AG04449 (cell line): ENCODE results near the gene ACKR2.

ENCODE experiments used
- CTCF ChIA-PET: fragments of 350-600 bp; formaldehyde crosslinking; extraction: SDS; loops from one replicate; lab custom pipeline; 2021; ENCODE audit warnings: antibody characterized with exemption; lab: Yijun Ruan, JAX
- POLR2A ChIA-PET: fragments of 400-600, 350-600 bp; formaldehyde crosslinking; extraction: SDS; loops from one replicate; lab custom pipeline; 2020; ENCODE audit warnings: antibody characterized with exemption, inconsistent platforms; lab: Yijun Ruan, JAX
- DNase-seq: peaks from one replicate; pipeline ENCODE4 v3.0.0-alpha.2; 2010; ENCODE audit warnings: low read depth, low spot score
- H3K4me3 ChIP-seq: 2 replicates; pipeline ENCODE4 v1.5.1; 2011; ENCODE audit warnings: low read depth, mild to moderate bottlenecking, control low read depth, low read length
- TF ChIP-seq, protein P1 (sequence below): IDR thresholded peaks from one replicate; pipeline ENCODE4 v1.5.1; 2011; ENCODE audit warnings: mild to moderate bottlenecking, moderate library complexity, low read length, control low read depth, inconsistent platforms; ENCODE audit not compliant: insufficient read depth; ENCODE audit errors: missing control alignments

The ACKR2 gene

DNA sequence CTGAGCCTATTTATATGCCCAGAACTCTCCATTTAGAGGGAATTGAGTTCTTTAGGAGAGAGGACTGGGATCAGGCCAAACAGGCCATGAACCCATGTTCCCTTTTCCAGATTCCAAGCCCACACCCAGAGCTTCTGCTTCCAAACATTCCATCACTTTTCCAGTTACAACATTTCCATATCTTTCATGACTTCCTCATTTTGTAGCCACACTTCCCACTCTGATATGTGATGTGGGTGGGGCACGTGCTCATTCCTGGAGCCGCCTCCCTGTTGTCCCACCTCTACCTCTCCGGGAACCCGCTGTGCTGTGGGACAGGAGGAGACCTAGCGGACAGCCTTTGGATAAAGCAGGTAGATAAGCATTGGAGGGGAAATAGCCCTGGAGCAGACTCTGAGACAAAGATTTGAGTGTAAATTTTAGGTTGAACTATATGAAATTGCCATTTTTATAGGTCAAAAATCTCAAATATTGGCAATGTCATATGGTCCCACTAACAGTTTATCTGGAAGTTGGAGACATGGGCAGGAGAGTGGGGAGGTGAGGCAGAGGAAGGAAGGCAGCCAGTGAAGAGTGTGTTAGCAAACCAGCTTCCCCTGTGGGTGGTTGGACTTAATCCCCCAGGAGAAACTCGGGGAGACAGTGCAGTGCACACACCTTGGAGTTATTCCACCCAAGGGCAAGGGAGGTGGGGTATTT is 34.6 kb downstream of the ACKR2 start:
- ChIA-PET CTCF (interaction anchor here (0.6 kb wide), 1 partner anchor 962 kb away, joined by 3 read pairs; no protein-coding TSS in a partner anchor), POLR2A (no interaction called here)
- TF ChIP-seq, protein P1, sequence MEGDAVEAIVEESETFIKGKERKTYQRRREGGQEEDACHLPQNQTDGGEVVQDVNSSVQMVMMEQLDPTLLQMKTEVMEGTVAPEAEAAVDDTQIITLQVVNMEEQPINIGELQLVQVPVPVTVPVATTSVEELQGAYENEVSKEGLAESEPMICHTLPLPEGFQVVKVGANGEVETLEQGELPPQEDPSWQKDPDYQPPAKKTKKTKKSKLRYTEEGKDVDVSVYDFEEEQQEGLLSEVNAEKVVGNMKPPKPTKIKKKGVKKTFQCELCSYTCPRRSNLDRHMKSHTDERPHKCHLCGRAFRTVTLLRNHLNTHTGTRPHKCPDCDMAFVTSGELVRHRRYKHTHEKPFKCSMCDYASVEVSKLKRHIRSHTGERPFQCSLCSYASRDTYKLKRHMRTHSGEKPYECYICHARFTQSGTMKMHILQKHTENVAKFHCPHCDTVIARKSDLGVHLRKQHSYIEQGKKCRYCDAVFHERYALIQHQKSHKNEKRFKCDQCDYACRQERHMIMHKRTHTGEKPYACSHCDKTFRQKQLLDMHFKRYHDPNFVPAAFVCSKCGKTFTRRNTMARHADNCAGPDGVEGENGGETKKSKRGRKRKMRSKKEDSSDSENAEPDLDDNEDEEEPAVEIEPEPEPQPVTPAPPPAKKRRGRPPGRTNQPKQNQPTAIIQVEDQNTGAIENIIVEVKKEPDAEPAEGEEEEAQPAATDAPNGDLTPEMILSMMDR: no peak
- no peak overlapping the region for H3K4me3 ChIP-seq
- no peak for DNase-seq

DNA sequence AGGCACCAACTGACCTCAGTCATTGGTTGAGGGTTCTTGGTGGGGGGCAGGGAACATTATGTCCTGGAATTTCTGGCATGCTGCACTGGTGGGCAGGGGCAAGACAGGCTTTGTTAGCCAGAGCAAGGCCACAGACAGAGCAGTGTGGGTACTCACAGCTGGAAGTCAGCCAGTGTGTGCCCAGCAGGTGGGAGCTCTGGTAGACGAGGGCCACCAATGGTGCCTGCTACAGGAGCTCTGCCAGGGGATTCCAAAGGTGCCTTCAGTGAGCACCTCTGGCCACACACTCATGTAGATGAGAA is 35.1 kb downstream of the ACKR2 start:
- H3K4me3 ChIP-seq: no peak overlapping the region
- ChIA-PET POLR2A (no interaction called here), CTCF (no interaction called here)
- TF ChIP-seq, protein P1: no peak
- DNase-seq: no peak

DNA sequence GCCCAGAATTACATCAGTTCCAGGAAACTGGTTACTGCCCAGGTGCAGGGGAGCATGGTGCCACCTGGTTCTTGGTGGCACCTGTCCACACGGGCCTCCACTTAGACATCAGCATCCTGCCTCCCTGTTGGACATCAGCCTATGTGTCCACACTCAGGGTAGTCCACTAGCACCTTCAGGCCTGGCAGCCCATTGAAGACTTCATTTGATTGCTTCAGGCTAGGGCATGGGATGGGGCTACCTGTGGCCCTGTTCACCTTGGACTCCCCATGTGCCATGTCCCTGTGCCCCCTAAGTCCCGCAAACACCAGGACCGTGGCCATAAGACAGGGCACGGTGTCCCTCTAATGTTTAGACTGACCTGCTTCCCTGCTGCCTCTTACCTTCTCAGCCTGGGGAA is 35.6 kb downstream of the ACKR2 start:
- H3K4me3 ChIP-seq: no peak overlapping the region
- no peak for DNase-seq
- CTCF ChIA-PET: no interaction called here
- POLR2A ChIA-PET: no interaction called here
- TF ChIP-seq, protein P1: no peak

DNA sequence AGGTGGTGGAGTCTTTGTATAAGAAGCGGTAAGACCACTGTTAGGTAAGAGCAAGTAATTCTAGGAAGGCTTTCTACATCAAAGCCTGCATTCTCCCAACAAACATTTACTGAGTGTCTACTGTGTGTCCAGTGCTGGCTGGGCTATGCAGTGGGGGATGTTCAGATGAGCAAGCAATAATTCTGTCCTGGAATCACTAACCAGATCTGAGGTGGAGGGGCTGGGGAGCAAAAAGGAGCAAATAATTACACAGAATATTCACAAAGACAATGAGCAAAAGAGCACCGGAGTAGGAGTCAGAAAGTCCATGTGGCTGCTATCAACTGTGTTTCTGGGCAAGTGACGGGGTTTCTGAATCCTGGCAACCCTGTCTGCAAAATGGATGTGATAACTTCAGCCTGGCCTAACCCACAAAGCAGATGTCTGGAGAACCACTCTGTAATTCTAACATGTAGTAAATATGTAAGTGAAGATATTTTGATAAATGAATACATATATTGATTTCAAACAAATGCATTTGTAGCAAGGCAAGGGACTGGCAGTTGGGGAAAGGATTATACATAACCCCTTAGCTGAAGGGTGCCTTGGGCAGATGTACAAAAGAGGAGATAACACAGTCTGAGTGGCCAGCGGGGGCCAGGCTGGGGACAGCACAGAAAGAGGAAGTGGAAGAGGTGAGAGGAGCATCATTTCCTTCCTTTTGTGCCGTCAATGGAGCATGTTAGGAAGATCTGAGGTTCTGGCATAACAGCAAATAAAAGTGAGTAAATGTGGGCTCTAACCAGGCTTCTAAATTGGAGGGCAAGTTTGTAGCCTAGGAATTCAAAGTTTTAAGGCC is 37.7 kb downstream of the ACKR2 start:
- H3K4me3 ChIP-seq: no peak overlapping the region
- POLR2A ChIA-PET: interaction anchor here (0.6 kb wide), 1 partner anchor 1046 kb away, joined by 3 read pairs; no protein-coding TSS in a partner anchor
- DNase-seq: no peak
- CTCF ChIA-PET: interaction anchor here (1.2 kb wide), 1 partner anchor 65 kb away, joined by 3 read pairs; no protein-coding TSS in a partner anchor
- TF ChIP-seq, protein P1: no peak

DNA sequence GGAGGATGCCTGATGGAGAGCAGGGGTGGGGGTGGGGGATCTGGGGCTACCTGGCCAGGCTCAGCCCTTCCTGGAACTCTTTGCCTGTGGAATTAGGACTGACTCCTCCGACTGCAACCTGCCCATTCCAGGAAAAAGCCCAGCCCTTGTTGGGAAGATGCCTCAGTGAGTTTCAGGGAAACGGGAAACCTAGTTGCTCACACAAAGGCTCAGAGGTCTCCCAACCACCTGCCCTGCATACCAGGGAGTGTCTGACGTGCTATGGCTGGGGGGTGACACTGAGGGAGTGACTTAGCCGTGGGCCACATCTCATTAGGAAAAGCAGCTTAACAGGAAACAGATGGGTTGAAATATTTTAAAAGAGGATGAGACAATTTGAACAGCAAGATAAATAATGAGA is 38.5 kb downstream of the ACKR2 start:
- DNase-seq: no peak
- CTCF ChIA-PET: interaction anchor here (1.8 kb wide), 1 partner anchor 9 kb away, joined by 6 read pairs; no protein-coding TSS in a partner anchor
- POLR2A ChIA-PET: no interaction called here
- H3K4me3 ChIP-seq: no peak overlapping the region
- TF ChIP-seq, protein P1: no peak

DNA sequence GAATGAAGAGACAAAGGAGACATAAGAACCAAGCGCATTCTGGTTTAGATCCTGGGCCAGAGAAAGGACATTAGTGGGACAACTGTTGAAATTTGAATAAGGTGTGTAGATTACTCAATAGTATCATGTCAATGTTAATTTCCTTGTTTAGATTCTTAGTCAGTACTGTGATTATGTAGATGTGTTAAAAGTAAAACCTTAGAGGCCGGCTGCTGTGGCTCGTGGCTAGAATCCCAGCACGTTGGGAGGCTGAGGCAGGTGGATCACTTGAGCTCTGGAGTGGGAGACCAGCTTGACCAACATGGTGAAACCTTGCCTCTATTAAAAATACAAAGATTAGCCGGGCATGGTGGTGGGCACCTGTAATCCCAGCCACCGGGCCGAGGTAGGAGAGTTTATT is 39.8 kb downstream of the ACKR2 start:
- POLR2A ChIA-PET: no interaction called here
- H3K4me3 ChIP-seq: no peak overlapping the region
- CTCF ChIA-PET: interaction anchor here (1.8 kb wide), 1 partner anchor 10 kb away, joined by 6 read pairs; no protein-coding TSS in a partner anchor
- no peak for DNase-seq
- TF ChIP-seq, protein P1: no peak
